K562 treated with DMSO at 1 percent for 48 hours (cell line): ENCODE measurements around the gene GGTLC1. TPM values are rescaled to one million over a fixed set of nuclear protein-coding genes. Genes with fewer than 3 reads are reported as not detected.

Source experiments
- total RNA-seq: library from RNA; unstranded; fragments of 300-600 nt; gene quantifications from 2 replicates; pipeline ENCODE4 v1.2.3, GENCODE V29; 2022; ENCODE audit warnings: low replicate concordance; ENCODE audit errors: extremely low read depth

GGTLC1 gene
- not detected in 2 replicates for total RNA-seq

DNA sequence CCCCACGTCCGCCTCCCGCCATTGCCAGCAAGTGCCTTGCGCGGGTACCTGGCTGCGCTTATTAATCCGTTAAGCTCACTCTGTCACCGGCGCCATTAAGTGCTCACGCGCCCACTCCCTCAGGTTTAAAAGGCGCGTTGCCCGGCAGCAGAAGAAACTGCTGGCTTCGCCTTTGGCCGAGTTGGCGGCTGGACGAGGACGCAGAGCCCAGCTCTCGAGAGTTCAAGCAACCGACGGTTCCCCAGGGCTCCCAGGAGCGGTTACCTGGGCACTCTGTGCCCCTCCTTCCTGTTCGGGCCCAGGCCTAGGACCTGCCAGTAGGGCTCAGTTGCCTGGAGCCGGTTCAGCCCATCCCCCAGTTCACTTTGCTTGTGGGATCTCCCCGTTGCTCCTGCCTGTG lies at the start of gene GGTLC1:
GGTLC1 (minus strand) TSS at position 219 of the 400 bp plus-strand sequence. CDS start 2,168 bp downstream, outside the sequence.

Other genes with a start within 250 kb of the GGTLC1 start
- gene CST1, start 237.8 kb downstream of the GGTLC1 start, total RNA-seq, result not detected in 2 replicates
- not detected in 2 replicates for gene CST2, start 162.1 kb downstream of the GGTLC1 start, total RNA-seq
- not detected in 2 replicates for gene CST5, start 109.0 kb downstream of the GGTLC1 start, total RNA-seq